Measurements from ENCODE around the gene AMIGO2. TPM values are rescaled to one million over a fixed set of nuclear protein-coding genes. Genes with fewer than 3 reads are reported as not detected.
"Not testable (repeated sequence)": the region's sequence is repeated elsewhere in the genome, so short reads cannot be mapped to it uniquely, and the experiment has no call there.

AMIGO2 gene, protein sequence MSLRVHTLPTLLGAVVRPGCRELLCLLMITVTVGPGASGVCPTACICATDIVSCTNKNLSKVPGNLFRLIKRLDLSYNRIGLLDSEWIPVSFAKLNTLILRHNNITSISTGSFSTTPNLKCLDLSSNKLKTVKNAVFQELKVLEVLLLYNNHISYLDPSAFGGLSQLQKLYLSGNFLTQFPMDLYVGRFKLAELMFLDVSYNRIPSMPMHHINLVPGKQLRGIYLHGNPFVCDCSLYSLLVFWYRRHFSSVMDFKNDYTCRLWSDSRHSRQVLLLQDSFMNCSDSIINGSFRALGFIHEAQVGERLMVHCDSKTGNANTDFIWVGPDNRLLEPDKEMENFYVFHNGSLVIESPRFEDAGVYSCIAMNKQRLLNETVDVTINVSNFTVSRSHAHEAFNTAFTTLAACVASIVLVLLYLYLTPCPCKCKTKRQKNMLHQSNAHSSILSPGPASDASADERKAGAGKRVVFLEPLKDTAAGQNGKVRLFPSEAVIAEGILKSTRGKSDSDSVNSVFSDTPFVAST
- 4.3 and 4.4 TPM in 2 replicates for total RNA-seq (2014; rRNA removed; shearing (Covaris generic))

DNA sequence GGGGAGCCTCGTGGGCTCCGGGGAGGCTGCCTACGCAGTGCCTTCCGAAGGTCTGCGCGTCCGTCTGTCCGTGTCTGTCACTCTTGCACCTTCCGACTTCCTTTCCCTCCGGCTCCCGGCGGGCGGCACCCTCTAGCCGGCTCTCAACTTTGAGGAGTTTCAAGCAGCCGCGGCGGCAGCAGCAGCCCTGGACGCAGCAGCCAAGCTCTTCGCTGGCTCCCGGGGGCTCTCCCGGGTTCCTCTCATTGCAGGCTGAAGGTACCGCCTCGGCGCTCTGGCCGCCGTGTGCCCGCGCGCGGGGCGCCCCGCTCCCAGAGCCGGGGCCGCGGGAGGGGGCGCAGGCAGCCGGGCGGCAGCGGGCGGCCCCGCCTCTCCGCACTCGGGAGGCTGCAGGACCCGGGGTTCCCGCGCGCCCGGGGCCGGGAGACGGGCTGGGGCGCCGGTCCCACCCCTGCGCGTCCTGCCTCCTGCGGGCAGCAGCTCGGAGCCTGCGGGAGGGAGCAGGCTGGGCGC lies at the start of gene AMIGO2, which contains the start of gene PCED1B:
Gene AMIGO2, minus strand, starts transcription at position 492 of the 513 bp plus-strand sequence. CDS start 957 bp downstream, outside the sequence.
Gene PCED1B, plus strand, starts transcription at position 154 of the 513 bp plus-strand sequence. CDS start 155,443 bp downstream, outside the sequence.
- Histone ChIP-seq H3K27me3 (no peaks in the 10 kb centered on the region), H3K9me3 (replicated peaks) (no peaks in the 10 kb centered on the region), H3K36me3 (no peaks in the 10 kb centered on the region), H3K4me3 (peak within 1 kb of the TSS; percentile 58), H3K4me1 (peaks cover 27% of the 10 kb centered on the region), H3K27ac (peak within 1 kb of the TSS; percentile 21)
- peak; percentile 85 to 88 for DNase-seq

DNA sequence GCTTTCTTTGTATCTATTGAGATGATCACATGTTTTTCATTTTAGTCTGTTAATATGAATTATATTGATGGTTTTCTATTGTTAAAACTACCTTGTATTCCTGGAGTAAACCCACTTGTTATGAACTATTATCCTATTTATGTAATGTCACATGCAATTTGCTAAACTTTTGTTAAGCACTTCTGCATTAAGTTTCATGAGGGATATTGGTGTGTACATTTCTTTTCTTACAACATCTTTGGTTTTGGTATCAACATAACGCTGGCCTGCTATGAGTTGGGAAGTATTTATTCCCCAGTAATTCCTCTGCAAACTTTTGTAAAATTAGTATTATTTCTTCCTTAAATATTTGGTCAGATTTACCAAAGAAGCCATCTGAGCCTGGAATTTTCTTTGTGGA lies 46.5 kb upstream of the AMIGO2 start:
- H3K27ac ChIP-seq: no peak overlapping the region

DNA sequence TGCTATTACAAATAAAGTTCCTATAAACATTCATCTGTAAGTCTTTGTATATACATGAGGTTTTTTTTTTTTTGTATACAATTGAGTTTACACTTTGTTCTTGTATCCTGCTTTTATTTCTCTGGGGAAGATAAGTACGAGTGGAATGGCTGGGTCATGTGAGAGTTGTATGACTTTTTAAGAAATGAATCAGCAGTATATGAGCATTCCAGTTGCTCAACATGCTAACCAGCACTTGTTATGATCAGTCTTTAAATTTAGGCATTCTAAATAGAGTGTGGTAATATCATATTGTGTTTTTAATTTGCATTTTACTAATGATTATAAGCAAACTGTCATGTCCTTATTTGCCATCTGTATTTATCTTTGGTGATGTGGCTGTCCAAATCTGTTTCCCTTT lies 44.7 kb upstream of the AMIGO2 start:
- H3K9me3 ChIP-seq (replicated peaks): no peaks in the 10 kb centered on the region
- no peaks in the 10 kb centered on the region; the same call in 1 of the 2 replicates for H3K27me3 ChIP-seq
- no peaks in the 10 kb centered on the region for H3K36me3 ChIP-seq
- no peak overlapping the region for H3K4me3 ChIP-seq
- H3K27ac ChIP-seq: no peak overlapping the region
- DNase-seq: no peak
- H3K4me1 ChIP-seq: no peaks in the 10 kb centered on the region

More for the DNA sequence above, 46.5 kb upstream of the AMIGO2 start:
- no peaks in the 10 kb centered on the region for H3K4me1 ChIP-seq
- H3K27me3 ChIP-seq: no peaks in the 10 kb centered on the region; the same call in 1 of the 2 replicates
- H3K4me3 ChIP-seq: no peak overlapping the region
- H3K36me3 ChIP-seq: no peaks in the 10 kb centered on the region
- H3K9me3 ChIP-seq (replicated peaks): no peaks in the 10 kb centered on the region
- no peak for DNase-seq

GRCh38 chr12:47123730-47124129 lies 44.0 kb upstream of the AMIGO2 start:
- Histone ChIP-seq H3K9me3 (replicated peaks) (no peaks in the 10 kb centered on the region; the same call in 1 of the 2 replicates), H3K4me1 (no peaks in the 10 kb centered on the region), H3K4me3 (no peak overlapping the region), H3K27ac (no peak overlapping the region), H3K36me3 (no peaks in the 10 kb centered on the region), H3K27me3 (no peaks in the 10 kb centered on the region; the same call in 1 of the 2 replicates)
- DNase-seq: no peak

- H3K9me3 ChIP-seq (replicated peaks): no peaks in the 10 kb centered on the region; the same call in 1 of the 2 replicates
- H3K27ac ChIP-seq: no peak overlapping the region
- H3K4me1 ChIP-seq: no peaks in the 10 kb centered on the region
- H3K36me3 ChIP-seq: no peaks in the 10 kb centered on the region
- H3K4me3 ChIP-seq: no peak overlapping the region
- DNase-seq: no peak
- H3K27me3 ChIP-seq: no peaks in the 10 kb centered on the region; the same call in 1 of the 2 replicates
These were observed 42.8 kb upstream of the AMIGO2 start for GRCh38 chr12:47122602-47123001.

- Histone ChIP-seq H3K4me3 (no peak overlapping the region), H3K27me3 (no peaks in the 10 kb centered on the region; the same call in 1 of the 2 replicates), H3K9me3 (replicated peaks) (no peaks in the 10 kb centered on the region; the same call in 1 of the 2 replicates), H3K36me3 (no peaks in the 10 kb centered on the region), H3K27ac (no peak overlapping the region), H3K4me1 (no peaks in the 10 kb centered on the region)
- DNase-seq: no peak
These were observed 41.4 kb upstream of the AMIGO2 start for GRCh38 chr12:47121146-47121545.

DNA sequence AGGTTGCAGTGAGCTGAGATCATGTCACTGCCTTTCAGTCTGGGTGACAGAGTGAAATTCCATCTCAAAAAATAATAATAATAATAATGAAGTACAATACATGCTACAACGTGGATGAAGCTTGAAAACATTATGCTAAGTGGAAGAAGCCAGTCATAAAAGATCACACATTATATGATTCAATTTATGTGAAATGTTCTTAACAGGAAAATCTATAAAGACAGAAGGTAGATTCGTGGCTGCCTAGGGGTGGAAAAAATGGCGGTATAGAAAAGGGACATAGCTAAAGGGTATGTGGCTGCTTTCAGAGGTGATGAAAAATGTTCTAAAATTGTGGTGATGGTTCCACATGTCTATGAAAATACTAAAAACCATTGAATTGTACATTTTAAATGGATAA lies 41.0 kb upstream of the AMIGO2 start:
- H3K4me3 ChIP-seq: no peak overlapping the region
- no peaks in the 10 kb centered on the region; the same call in 1 of the 2 replicates for H3K27me3 ChIP-seq
- H3K4me1 ChIP-seq: no peaks in the 10 kb centered on the region
- H3K27ac ChIP-seq: no peak overlapping the region
- DNase-seq: no peak
- no peaks in the 10 kb centered on the region for H3K36me3 ChIP-seq
- H3K9me3 ChIP-seq (replicated peaks): no peaks in the 10 kb centered on the region; the same call in 1 of the 2 replicates

DNA sequence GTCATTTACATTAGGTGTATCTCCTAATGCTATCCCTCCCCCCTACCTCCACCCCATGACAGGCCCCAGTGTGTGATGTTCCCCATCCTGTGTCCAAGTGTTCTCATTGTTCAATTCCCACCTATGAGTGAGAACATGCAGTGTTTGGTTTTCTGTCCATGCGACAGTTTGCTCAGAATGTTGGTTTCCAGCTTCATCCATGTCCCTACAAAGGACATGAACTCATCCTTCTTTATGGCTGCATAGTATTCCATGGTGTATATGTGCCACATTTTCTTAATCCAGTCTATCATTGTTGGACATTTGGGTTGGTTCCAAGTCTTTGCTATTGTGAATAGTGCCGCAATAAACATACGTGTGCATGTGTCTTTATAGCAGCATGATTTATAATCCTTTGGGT lies 37.5 kb upstream of the AMIGO2 start:
- H3K4me3 ChIP-seq, DNase-seq: not testable (repeated sequence)

DNA sequence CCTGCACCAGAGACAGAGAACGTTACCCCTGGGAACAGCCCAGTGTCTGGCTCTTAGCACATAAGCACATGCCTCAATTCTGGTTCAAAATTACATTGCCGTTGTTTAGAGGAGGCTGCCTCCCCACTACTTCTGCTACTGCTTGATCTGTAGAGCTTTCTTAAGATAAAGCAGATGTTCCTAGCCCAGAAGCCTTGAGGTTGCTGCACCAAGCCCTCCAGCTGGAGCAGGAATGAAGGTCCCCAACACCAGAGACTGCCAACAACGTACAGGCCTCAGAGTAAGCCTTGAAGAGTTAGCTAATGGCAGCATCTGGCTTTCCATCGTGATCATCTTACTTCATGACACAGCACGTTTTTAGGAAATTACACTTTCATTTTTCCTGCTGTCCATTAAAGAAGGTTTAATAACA lies 34.7 kb upstream of the AMIGO2 start:
- H3K9me3 ChIP-seq (replicated peaks): no peaks in the 10 kb centered on the region; the same call in 1 of the 2 replicates
- no peak overlapping the region for H3K27ac ChIP-seq
- no peaks in the 10 kb centered on the region for H3K4me1 ChIP-seq
- H3K27me3 ChIP-seq: peaks cover 10% of the 10 kb centered on the region
- no peak overlapping the region for H3K4me3 ChIP-seq
- H3K36me3 ChIP-seq: no peaks in the 10 kb centered on the region
- DNase-seq: no peak

More for the DNA sequence above, 37.5 kb upstream of the AMIGO2 start:
- not testable (repeated sequence) for H3K9me3 ChIP-seq (replicated peaks); H3K4me1 ChIP-seq; H3K27ac ChIP-seq; H3K36me3 ChIP-seq; H3K27me3 ChIP-seq

- H3K4me3 ChIP-seq: no peak overlapping the region
- no peak overlapping the region for H3K27ac ChIP-seq
- no peaks in the 10 kb centered on the region for H3K4me1 ChIP-seq
- peaks cover 10% of the 10 kb centered on the region for H3K27me3 ChIP-seq
- no peaks in the 10 kb centered on the region for H3K36me3 ChIP-seq
- no peaks in the 10 kb centered on the region for H3K9me3 ChIP-seq (replicated peaks)
- no peak for DNase-seq
These were observed 32.9 kb upstream of the AMIGO2 start for GRCh38 chr12:47112679-47113078.

DNA sequence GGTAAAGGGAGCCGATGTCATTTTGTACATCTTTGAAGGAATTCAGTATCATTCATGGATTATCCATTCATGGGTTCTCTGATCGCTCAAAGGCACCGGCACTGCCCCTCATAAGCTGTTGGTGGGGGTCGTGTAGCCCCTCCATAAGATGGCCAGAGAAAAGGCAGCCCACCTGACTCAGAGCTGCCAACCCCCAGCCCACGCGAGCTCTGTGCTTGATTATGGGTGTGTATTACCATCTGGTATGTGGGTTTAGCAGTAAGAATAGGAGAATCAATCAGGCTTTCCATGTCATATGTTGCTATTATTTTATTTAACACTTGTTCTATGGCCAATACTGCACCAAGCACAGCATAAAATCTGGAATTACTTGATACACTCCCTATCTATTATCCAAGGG lies 32.1 kb upstream of the AMIGO2 start:
- Histone ChIP-seq H3K4me1 (no peaks in the 10 kb centered on the region), H3K4me3 (no peak overlapping the region), H3K27ac (no peak overlapping the region), H3K36me3 (no peaks in the 10 kb centered on the region), H3K9me3 (replicated peaks) (no peaks in the 10 kb centered on the region), H3K27me3 (peaks cover 17% of the 10 kb centered on the region)
- no peak for DNase-seq

DNA sequence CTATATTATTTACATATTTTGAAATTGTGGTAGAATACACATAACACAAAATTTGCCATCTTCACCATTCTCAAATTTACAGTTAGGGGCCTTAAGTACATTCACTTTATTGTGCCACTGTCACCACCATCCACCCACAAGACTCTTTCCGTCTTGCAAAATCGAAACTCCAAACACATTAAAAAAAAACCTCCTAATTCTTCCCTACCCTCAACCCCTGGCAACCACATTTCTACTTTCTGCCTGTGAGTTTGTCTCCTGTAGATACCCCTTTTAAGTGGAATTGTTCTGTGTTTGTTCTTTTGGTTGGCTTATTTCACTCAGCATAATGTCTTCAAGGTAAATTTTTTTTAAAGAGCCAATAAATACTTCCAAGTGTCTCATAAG lies 31.6 kb upstream of the AMIGO2 start:
- no peak overlapping the region for H3K4me3 ChIP-seq
- H3K27me3 ChIP-seq: peaks cover 18% of the 10 kb centered on the region
- no peaks in the 10 kb centered on the region for H3K36me3 ChIP-seq
- no peaks in the 10 kb centered on the region for H3K4me1 ChIP-seq
- no peaks in the 10 kb centered on the region for H3K9me3 ChIP-seq (replicated peaks)
- no peak for DNase-seq
- H3K27ac ChIP-seq: no peak overlapping the region

DNA sequence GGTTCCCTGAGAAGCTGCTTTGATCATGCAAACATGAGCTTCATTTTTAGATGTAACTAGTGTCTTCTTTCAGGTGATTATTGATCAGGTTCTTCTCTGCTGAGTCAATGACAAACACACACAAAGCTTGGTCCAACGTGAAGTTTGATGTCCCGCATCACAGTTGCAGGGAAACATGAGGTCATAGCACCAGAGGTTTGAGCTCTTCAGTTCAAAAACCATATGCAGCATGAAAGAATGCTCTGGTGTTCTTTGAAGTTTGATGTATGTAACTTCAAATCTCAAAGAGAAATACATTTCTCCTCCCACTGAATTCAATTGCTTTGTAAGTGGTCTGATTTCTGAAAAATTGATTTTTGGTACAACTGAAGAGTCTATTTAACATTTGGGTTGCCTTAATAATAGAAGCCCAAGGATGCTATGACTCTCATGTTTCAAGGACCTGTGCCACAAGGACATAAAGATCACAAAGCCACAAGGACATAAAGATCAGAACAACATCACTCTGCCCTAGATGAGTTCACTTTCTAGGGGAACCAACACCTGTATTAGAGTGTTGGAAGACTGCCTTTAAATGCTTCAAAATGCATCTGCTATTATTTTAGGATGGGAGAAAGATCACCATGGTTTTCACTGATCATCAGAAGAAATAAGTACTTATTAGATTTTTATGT lies 31.1 kb upstream of the AMIGO2 start:
- Histone ChIP-seq H3K27me3 (peaks cover 23% of the 10 kb centered on the region), H3K4me3 (no peak overlapping the region), H3K4me1 (no peaks in the 10 kb centered on the region), H3K27ac (no peak overlapping the region), H3K9me3 (replicated peaks) (no peaks in the 10 kb centered on the region), H3K36me3 (no peaks in the 10 kb centered on the region)
- no peak for DNase-seq

DNA sequence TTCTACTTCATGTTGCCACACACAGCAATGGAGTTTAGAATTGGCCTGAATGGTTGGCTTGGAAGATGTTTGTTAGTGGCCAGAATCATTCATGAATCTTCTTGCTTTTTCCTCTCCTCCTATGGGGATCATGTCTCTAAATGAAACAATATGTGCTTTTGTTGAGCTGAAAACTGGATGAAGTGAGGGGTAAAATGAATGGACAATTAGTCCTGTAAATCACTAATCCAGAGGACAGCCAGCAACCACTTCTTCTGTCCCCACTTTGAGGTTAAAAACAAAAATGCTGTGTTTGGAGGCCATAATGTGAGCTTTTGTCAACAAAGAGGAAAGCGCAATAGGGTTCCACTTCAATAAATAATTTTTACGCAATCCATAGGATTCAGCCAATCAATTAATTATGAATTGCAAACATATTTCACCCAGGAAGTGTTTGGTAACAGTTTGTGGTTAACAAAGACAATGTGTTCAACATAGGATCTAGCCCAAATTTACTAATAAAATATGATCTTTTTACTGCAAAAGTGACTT lies 30.3 kb upstream of the AMIGO2 start:
- no peak for DNase-seq
- Histone ChIP-seq H3K4me3 (no peak overlapping the region), H3K27ac (no peak overlapping the region), H3K9me3 (replicated peaks) (no peaks in the 10 kb centered on the region), H3K27me3 (peaks cover 27% of the 10 kb centered on the region), H3K36me3 (no peaks in the 10 kb centered on the region), H3K4me1 (no peaks in the 10 kb centered on the region)

Data from SJCRH30 (cell line).